Measurements from ENCODE around the gene TFF2.

TFF2 gene

GRCh38 chr21:42376338-42376982 lies 25.7 kb upstream of the TFF2 start (continued):
- TF ChIP-seq POU6F1 (CRISPR knock-in tag; IDR thresholded peaks at IDR 0.05; ENCODE audit: borderline replicate concordance, low read depth): no peak

- no peak for TF ChIP-seq TOX (CRISPR knock-in tag; IDR thresholded peaks at IDR 0.05; ENCODE audit: borderline replicate concordance)
- TF ChIP-seq ZC3H10 (CRISPR knock-in tag; IDR thresholded peaks at IDR 0.05): no peak
- TF ChIP-seq SNAI2 (CRISPR knock-in tag; IDR thresholded peaks at IDR 0.05): no peak
- no peak for TF ChIP-seq CSRNP3 (CRISPR knock-in tag; IDR thresholded peaks at IDR 0.05)
- no peak for TF ChIP-seq ARNTL (CRISPR knock-in tag; IDR thresholded peaks at IDR 0.05; ENCODE audit: borderline replicate concordance, low read depth)
- no peak for TF ChIP-seq ZNF70 (CRISPR knock-in tag; IDR thresholded peaks at IDR 0.05)
- no peak for TF ChIP-seq ESRRG (CRISPR knock-in tag; IDR thresholded peaks at IDR 0.05)
- no peak for TF ChIP-seq RARB (CRISPR knock-in tag; IDR thresholded peaks at IDR 0.05)
- no peak for TF ChIP-seq GLIS3 (CRISPR knock-in tag; IDR thresholded peaks at IDR 0.05)
- no peak for TF ChIP-seq CREB5 (CRISPR knock-in tag; IDR thresholded peaks at IDR 0.05; ENCODE audit: low read depth)
- TF ChIP-seq PPARA (CRISPR knock-in tag; IDR thresholded peaks at IDR 0.05; ENCODE audit: borderline replicate concordance): no peak
- TF ChIP-seq ZFP30 (CRISPR knock-in tag; IDR thresholded peaks at IDR 0.05): no peak
- TF ChIP-seq TSHZ2 (CRISPR knock-in tag; IDR thresholded peaks at IDR 0.05): no peak
- no peak for TF ChIP-seq ZFP3 (CRISPR knock-in tag; IDR thresholded peaks at IDR 0.05)
- no peak for TF ChIP-seq PATZ1 (CRISPR knock-in tag; IDR thresholded peaks at IDR 0.05; ENCODE audit: borderline replicate concordance)
- no peak for ATAC-seq
Measured at GRCh38 chr21:42375966-42376337, 25.2 kb upstream of the TFF2 start.

- ATAC-seq: no peak
- TF ChIP-seq CSRNP3 (CRISPR knock-in tag; IDR thresholded peaks at IDR 0.05) (no peak), PPARA (CRISPR knock-in tag; IDR thresholded peaks at IDR 0.05; ENCODE audit: borderline replicate concordance) (no peak), ISL1 (CRISPR knock-in tag; IDR thresholded peaks at IDR 0.05) (no peak), ZFP3 (CRISPR knock-in tag; IDR thresholded peaks at IDR 0.05) (no peak), PATZ1 (CRISPR knock-in tag; IDR thresholded peaks at IDR 0.05; ENCODE audit: borderline replicate concordance) (no peak), ZC3H10 (CRISPR knock-in tag; IDR thresholded peaks at IDR 0.05) (no peak), TSHZ2 (CRISPR knock-in tag; IDR thresholded peaks at IDR 0.05) (no peak), RARB (CRISPR knock-in tag; IDR thresholded peaks at IDR 0.05) (no peak), OSR1 (CRISPR knock-in tag; IDR thresholded peaks at IDR 0.05) (no peak), ZNF565 (CRISPR knock-in tag; conservative IDR thresholded peaks at IDR 0.05; ENCODE audit: low read depth) (no peak), POU6F1 (CRISPR knock-in tag; IDR thresholded peaks at IDR 0.05; ENCODE audit: borderline replicate concordance, low read depth) (no peak), GLIS3 (CRISPR knock-in tag; IDR thresholded peaks at IDR 0.05) (no peak)
Measured at GRCh38 chr21:42375506-42375905, 24.7 kb upstream of the TFF2 start.

All from SK-N-SH treated with all-trans-retinoic acid at 6 μM for 48 hours (cell line).